HepG2 (cell line): ENCODE data around the gene ANKRD40. TPM values are rescaled to one million over a fixed set of nuclear protein-coding genes. Genes with fewer than 3 reads are reported as not detected.

ENCODE experiments used
- KDM5B ChIP-seq: sonication (generic); formaldehyde crosslinking; IDR thresholded peaks from 2 replicates; pipeline ENCODE4 v1.4.0; 2020; ENCODE audit warnings: missing genetic modification reagents, mild to moderate bottlenecking, borderline replicate concordance
- MYC ChIP-seq: sonication (generic); formaldehyde crosslinking; IDR thresholded peaks from 2 replicates; pipeline ENCODE4 v1.9.0; 2021; ENCODE audit warnings: missing genetic modification reagents, borderline replicate concordance
- ZNF335 ChIP-seq: sonication (generic); formaldehyde crosslinking; IDR thresholded peaks from 2 replicates; pipeline ENCODE4 v1.4.0; 2020; ENCODE audit warnings: missing genetic modification reagents
- ZNF543 ChIP-seq: sonication (generic); formaldehyde crosslinking; IDR thresholded peaks from 2 replicates; pipeline ENCODE4 v1.4.0; 2020; ENCODE audit warnings: mild to moderate bottlenecking, missing genetic modification reagents
- ZNF614 ChIP-seq: IDR thresholded peaks from 2 replicates; pipeline ENCODE4 v1.6.1; 2018; ENCODE audit warnings: missing biosample characterization, missing genetic modification reagents, inconsistent platforms, borderline replicate concordance
- polyA plus RNA-seq, 8 experiments: library from polyadenylated mRNA; depleted of rRNA in 3 of 8; stranded (reverse) in 7 of 8; unstranded in 1 of 8; fragments of >200 nt; fragmentation: Illumina TruSeq in 4 of 8; extraction: Trizol in 4 of 8; gene quantifications; 2 replicates each; pipeline versions ENCODE4 v1.2.1 to v1.2.3, GENCODE V29; 2011 to 2016; ENCODE audit warnings: low read depth in 4 of 8, missing spikeins in 1 of 8, mixed read lengths in 1 of 8; ENCODE audit not compliant: insufficient read depth in 1 of 8
- total RNA-seq, 5 experiments: library from RNA; depleted of rRNA; stranded (reverse); fragments of >200 nt; fragmentation: Illumina TruSeq; extraction: Trizol; gene quantifications; 2 replicates each; pipeline ENCODE4 v1.2.3, GENCODE V29; 2016; ENCODE audit warnings: low read depth in 1 of 5
- TF ChIP-seq, protein P1 (sequence below): sonication (generic); formaldehyde crosslinking; IDR thresholded peaks from 2 replicates; pipeline ENCODE4 v1.8.1; 2023; ENCODE audit warnings: mild to moderate bottlenecking, missing genetic modification reagents
- TF ChIP-seq, protein P2 (sequence below): sonication (generic); formaldehyde crosslinking; IDR thresholded peaks from 2 replicates; pipeline ENCODE4 v1.5.0; 2020; ENCODE audit warnings: missing genetic modification reagents
- TF ChIP-seq, protein P3 (sequence below): sonication (generic); formaldehyde crosslinking; IDR thresholded peaks from 2 replicates; pipeline ENCODE4 v1.5.1; 2020; ENCODE audit warnings: mild to moderate bottlenecking, missing genetic modification reagents, moderate library complexity

Gene ANKRD40
- total and polyA plus RNA-seq, 2 of the 13 experiments (the other 11 are each of a cell fraction or from before 2014, with no cell fraction given), result 35.0 to 46.4 TPM

DNA sequence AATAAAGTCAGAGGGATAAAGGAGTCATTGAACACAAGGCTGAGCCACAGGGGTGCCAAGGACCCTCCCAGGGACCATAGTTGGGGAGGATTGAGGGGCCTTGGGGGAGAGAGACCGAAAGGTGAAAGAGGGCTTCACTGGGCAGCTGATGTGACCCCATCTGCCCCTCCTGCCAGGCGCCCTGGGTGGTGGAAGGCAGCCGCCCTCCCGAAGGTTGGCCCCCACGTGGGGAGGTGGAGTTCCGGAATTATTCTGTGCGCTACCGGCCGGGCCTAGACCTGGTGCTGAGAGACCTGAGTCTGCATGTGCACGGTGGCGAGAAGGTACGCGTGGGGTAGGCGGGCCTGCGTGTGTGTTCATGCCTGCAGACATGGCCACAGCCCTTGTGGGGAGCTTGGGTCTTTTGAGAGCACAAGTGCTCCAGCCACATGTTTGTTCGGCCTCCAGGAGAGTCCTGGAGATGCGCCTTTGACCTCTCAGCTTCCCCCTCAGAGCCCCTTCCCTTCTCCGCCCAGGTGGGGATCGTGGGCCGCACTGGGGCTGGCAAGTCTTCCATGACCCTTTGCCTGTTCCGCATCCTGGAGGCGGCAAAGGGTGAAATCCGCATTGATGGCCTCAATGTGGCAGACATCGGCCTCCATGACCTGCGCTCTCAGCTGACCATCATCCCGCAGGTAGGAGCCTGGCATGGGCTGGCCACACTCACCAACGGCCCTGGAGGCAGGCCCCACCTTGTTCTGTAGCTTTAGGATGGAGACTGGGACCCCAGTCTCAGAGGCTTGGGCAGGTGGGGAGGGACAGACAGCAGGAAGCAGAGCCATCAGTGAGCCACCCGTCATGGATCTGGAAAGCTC lies 24.1 kb downstream of the ANKRD40 start (continued):
- TF ChIP-seq, protein P1, sequence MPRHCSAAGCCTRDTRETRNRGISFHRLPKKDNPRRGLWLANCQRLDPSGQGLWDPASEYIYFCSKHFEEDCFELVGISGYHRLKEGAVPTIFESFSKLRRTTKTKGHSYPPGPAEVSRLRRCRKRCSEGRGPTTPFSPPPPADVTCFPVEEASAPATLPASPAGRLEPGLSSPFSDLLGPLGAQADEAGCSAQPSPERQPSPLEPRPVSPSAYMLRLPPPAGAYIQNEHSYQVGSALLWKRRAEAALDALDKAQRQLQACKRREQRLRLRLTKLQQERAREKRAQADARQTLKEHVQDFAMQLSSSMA (CRISPR knock-in tag), result no peak
- TF ChIP-seq KDM5B (peak; percentile 71), ZNF614 (CRISPR knock-in tag) (no peak), ZNF543 (no peak), ZNF335 (CRISPR knock-in tag) (no peak), MYC (CRISPR knock-in tag) (0 out of 2 replicates have a peak, but pooled peaks have one; percentile 26)
- TF ChIP-seq, protein P2, sequence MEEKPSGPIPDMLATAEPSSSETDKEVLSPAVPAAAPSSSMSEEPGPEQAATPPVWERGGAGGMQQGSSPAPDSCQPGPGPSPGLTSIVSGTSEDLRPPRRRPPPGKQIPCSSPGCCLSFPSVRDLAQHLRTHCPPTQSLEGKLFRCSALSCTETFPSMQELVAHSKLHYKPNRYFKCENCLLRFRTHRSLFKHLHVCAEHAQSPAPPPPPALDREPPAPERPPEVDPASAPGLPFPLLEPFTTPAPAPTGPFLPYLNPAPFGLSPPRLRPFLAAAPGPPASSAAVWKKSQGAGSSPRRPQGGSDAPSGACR (CRISPR knock-in tag), result peak; percentile 71; the same call in 1 of the 2 replicates
- TF ChIP-seq, protein P3, sequence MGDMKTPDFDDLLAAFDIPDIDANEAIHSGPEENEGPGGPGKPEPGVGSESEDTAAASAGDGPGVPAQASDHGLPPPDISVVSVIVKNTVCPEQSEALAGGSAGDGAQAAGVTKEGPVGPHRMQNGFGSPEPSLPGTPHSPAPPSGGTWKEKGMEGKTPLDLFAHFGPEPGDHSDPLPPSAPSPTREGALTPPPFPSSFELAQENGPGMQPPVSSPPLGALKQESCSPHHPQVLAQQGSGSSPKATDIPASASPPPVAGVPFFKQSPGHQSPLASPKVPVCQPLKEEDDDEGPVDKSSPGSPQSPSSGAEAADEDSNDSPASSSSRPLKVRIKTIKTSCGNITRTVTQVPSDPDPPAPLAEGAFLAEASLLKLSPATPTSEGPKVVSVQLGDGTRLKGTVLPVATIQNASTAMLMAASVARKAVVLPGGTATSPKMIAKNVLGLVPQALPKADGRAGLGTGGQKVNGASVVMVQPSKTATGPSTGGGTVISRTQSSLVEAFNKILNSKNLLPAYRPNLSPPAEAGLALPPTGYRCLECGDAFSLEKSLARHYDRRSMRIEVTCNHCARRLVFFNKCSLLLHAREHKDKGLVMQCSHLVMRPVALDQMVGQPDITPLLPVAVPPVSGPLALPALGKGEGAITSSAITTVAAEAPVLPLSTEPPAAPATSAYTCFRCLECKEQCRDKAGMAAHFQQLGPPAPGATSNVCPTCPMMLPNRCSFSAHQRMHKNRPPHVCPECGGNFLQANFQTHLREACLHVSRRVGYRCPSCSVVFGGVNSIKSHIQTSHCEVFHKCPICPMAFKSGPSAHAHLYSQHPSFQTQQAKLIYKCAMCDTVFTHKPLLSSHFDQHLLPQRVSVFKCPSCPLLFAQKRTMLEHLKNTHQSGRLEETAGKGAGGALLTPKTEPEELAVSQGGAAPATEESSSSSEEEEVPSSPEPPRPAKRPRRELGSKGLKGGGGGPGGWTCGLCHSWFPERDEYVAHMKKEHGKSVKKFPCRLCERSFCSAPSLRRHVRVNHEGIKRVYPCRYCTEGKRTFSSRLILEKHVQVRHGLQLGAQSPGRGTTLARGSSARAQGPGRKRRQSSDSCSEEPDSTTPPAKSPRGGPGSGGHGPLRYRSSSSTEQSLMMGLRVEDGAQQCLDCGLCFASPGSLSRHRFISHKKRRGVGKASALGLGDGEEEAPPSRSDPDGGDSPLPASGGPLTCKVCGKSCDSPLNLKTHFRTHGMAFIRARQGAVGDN (CRISPR knock-in tag), result peak; percentile 61
- TF ChIP-seq, all 625 proteins: peak for 72
